ENCODE results near the gene NUB1.

GRCh38 chr7:151312356-151312755 lies 29.3 kb upstream of the NUB1 start:
- no peak for TF ChIP-seq CTCF (IDR thresholded peaks at IDR 0.05)
- TF ChIP-seq POLR2A (IDR thresholded peaks at IDR 0.05), result no peak
